ENCODE data around the gene INSRR.

INSRR gene

DNA sequence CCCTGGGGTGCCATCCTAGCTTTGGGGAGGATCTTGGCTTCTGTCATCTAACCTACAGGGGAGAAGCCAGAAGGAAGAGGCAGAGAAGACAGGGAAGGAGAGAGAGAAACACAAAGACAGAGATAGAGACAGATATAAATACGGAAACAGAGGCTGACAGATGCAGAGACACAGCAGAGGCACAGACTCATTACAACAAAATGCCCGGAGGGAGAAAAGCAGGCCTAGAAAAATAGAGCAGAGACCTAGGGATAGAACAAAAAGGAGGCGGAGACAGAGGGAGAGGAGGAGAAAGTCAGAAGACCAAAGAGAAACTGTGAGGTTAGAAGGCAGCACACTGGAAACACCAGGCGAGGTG lies 36.5 kb upstream of the INSRR start:
- H2AFZ ChIP-seq (ENCODE audit: low read depth, low read length, severe bottlenecking): no peak overlapping the region
- H3K27ac ChIP-seq (ENCODE audit: low read depth, low read length): no peak overlapping the region
- no peaks in the 10 kb centered on the region for H3K36me3 ChIP-seq (ENCODE audit: low read length)
- H3K79me2 ChIP-seq (ENCODE audit: insufficient read depth, low read length): no peaks in the 10 kb centered on the region
- 0 out of 2 replicates have a peak, but pooled peaks cover 2% of the 10 kb centered on the region for H3K27me3 ChIP-seq (ENCODE audit: low read length)
- TF ChIP-seq, protein P1, sequence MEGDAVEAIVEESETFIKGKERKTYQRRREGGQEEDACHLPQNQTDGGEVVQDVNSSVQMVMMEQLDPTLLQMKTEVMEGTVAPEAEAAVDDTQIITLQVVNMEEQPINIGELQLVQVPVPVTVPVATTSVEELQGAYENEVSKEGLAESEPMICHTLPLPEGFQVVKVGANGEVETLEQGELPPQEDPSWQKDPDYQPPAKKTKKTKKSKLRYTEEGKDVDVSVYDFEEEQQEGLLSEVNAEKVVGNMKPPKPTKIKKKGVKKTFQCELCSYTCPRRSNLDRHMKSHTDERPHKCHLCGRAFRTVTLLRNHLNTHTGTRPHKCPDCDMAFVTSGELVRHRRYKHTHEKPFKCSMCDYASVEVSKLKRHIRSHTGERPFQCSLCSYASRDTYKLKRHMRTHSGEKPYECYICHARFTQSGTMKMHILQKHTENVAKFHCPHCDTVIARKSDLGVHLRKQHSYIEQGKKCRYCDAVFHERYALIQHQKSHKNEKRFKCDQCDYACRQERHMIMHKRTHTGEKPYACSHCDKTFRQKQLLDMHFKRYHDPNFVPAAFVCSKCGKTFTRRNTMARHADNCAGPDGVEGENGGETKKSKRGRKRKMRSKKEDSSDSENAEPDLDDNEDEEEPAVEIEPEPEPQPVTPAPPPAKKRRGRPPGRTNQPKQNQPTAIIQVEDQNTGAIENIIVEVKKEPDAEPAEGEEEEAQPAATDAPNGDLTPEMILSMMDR (IDR thresholded peaks at IDR 0.05; ENCODE audit: insufficient read depth, low read length, poor library complexity, severe bottlenecking): no peak
- no peak for TF ChIP-seq EZH2phosphoT487 (conservative IDR thresholded peaks at IDR 0.05; ENCODE audit: low read length)
- H3K9me3 ChIP-seq (ENCODE audit: insufficient read depth, low read length): no peaks in the 10 kb centered on the region
- H4K20me1 ChIP-seq (ENCODE audit: low read depth, low read length): no peaks in the 10 kb centered on the region
- H3K4me2 ChIP-seq (ENCODE audit: low read depth, low read length, poor library complexity, severe bottlenecking): no peak overlapping the region
- no peaks in the 10 kb centered on the region for H3K9me2 ChIP-seq (replicated peaks; ENCODE audit: insufficient read depth, low read length)
- no peak overlapping the region for H3K4me3 ChIP-seq (ENCODE audit: insufficient read depth, low read length, poor library complexity, severe bottlenecking)
- H3F3A ChIP-seq (ENCODE audit: insufficient read depth): no peaks in the 10 kb centered on the region
- H3K9ac ChIP-seq (ENCODE audit: low read length): no peak overlapping the region

DNA sequence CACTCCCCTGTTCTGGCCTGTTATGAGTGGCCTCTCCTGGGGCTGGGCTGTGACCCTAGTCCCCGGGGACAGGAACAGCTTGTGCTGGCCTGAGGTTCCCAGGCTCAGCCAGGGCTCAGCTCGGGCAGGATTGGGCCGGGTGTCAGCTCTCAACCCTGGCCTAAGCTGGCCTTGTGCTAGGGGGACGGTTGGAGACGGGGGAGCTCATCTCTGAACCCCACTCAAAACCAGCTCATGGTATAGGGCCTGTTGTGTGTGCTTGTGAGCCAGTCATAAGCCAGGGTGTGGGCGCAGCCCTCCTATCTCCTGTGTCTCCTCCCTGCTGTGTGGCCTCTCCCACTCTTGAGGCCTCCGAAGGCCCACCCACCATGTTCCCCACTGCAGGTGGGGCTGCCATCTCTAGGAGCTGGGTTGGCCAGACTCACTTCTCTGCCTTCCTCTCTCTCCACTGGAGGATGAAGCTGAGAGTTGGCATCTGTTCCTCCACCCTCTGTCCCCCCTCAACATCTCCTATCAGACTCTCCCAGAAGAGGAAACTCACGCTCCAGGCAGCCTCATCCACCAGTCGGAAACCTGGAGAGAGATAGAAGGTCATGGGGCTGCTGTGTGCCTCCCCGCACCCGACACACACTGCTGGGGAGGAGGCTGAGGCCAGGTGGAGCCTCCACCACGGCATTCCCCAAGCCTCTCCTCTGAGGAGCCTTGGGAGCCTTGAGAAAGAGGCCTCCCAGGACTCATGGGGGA lies 36.0 kb upstream of the INSRR start:
- no peaks in the 10 kb centered on the region for H3F3A ChIP-seq (ENCODE audit: insufficient read depth)
- no peaks in the 10 kb centered on the region for H4K20me1 ChIP-seq (ENCODE audit: low read depth, low read length)
- H3K36me3 ChIP-seq (ENCODE audit: low read length): no peaks in the 10 kb centered on the region
- TF ChIP-seq EZH2phosphoT487 (conservative IDR thresholded peaks at IDR 0.05; ENCODE audit: low read length): no peak
- TF ChIP-seq, protein P1 (IDR thresholded peaks at IDR 0.05; ENCODE audit: insufficient read depth, low read length, poor library complexity, severe bottlenecking): no peak
- H2AFZ ChIP-seq (ENCODE audit: low read depth, low read length, severe bottlenecking): no peak overlapping the region
- H3K9ac ChIP-seq (ENCODE audit: low read length): no peak overlapping the region
- H3K27ac ChIP-seq (ENCODE audit: low read depth, low read length): no peak overlapping the region
- no peaks in the 10 kb centered on the region for H3K9me3 ChIP-seq (ENCODE audit: insufficient read depth, low read length)
- no peaks in the 10 kb centered on the region for H3K9me2 ChIP-seq (replicated peaks; ENCODE audit: insufficient read depth, low read length)
- H3K79me2 ChIP-seq (ENCODE audit: insufficient read depth, low read length): no peaks in the 10 kb centered on the region
- no peak overlapping the region for H3K4me3 ChIP-seq (ENCODE audit: insufficient read depth, low read length, poor library complexity, severe bottlenecking)
- 0 out of 2 replicates have a peak, but pooled peaks cover 2% of the 10 kb centered on the region for H3K27me3 ChIP-seq (ENCODE audit: low read length)
- H3K4me2 ChIP-seq (ENCODE audit: low read depth, low read length, poor library complexity, severe bottlenecking): no peak overlapping the region

DNA sequence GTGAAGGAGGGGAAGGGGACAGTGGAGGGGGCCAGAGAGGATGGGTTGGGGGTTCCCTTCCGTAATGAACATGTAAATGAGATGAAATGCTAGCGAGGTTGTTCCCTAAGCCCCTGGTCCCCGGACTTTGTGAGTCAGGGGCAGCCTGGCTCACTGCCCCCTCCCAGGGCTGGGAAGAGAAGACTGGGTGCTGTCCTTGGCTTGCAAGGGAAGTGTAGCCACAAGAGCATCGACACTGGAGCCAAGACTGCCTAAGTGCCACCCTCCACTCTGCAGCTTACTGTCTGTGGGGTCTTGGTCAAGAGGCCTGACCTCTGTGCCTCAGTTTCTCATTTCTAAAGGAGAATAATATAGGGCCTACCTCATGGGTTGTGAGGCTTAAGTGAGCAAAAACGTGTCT lies 35.1 kb upstream of the INSRR start:
- Histone ChIP-seq H3K36me3 (ENCODE audit: low read length) (no peaks in the 10 kb centered on the region), H2AFZ (ENCODE audit: low read depth, low read length, severe bottlenecking) (no peak overlapping the region), H3K9me3 (ENCODE audit: insufficient read depth, low read length) (no peaks in the 10 kb centered on the region), H3K9ac (ENCODE audit: low read length) (no peak overlapping the region), H3F3A (ENCODE audit: insufficient read depth) (no peaks in the 10 kb centered on the region), H3K79me2 (ENCODE audit: insufficient read depth, low read length) (no peaks in the 10 kb centered on the region), H3K4me2 (ENCODE audit: low read depth, low read length, poor library complexity, severe bottlenecking) (no peak overlapping the region), H3K9me2 (replicated peaks; ENCODE audit: insufficient read depth, low read length) (no peaks in the 10 kb centered on the region), H4K20me1 (ENCODE audit: low read depth, low read length) (no peaks in the 10 kb centered on the region), H3K4me3 (ENCODE audit: insufficient read depth, low read length, poor library complexity, severe bottlenecking) (no peak overlapping the region), H3K27me3 (ENCODE audit: low read length) (0 out of 2 replicates have a peak, but pooled peaks cover 2% of the 10 kb centered on the region), H3K27ac (ENCODE audit: low read depth, low read length) (no peak overlapping the region)
- TF ChIP-seq EZH2phosphoT487 (conservative IDR thresholded peaks at IDR 0.05; ENCODE audit: low read length): no peak
- TF ChIP-seq, protein P1 (IDR thresholded peaks at IDR 0.05; ENCODE audit: insufficient read depth, low read length, poor library complexity, severe bottlenecking): no peak
